ENCODE measurements around the gene PBX1.
A peak's percentile ranks its signal among the peaks of the same experiment; 100 is the strongest.

Gene PBX1

DNA sequence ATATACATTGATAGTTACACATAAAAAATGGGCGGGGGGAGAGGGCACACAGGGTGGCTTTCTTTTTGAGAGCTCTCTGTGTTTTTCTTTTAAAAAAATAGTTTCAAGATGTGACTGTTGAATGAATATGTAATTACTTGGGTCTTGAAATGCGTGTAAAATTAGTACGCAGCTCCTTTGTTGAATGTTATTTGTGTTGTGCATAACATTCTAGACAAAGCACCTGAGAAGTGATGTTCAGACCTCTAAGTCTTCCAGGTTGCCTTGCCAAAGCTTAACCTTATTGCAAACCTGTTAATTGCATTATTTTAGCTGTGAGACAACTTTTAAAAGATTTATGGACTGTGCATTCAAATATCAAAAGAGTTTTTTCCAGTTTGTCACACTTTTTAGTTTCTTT lies 5.4 kb downstream of the PBX1 start:
- no peak for DNase-seq

DNA sequence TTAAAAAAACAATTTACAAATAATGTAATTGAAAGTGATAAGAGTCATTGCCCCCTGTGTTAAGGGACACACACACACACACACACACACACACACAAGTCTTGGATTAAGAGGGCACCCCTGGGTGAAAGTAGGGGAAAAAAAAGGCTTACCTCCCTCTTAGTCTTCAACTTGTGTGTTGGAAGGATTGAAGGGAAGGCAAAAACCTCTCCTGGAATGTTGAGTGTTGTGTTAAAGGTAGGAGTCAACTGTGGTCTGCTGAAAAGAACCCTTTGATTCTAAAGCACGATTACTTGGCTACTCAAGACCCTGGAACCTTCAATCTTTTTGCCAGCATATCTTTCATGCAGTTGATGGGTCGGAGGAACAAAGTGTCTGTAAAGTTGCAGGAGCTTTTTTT lies 6.4 kb downstream of the PBX1 start:
- no peak for DNase-seq

- no peak for DNase-seq
Measured at GRCh38 chr1:164567774-164568173, 8.8 kb downstream of the PBX1 start.

DNA sequence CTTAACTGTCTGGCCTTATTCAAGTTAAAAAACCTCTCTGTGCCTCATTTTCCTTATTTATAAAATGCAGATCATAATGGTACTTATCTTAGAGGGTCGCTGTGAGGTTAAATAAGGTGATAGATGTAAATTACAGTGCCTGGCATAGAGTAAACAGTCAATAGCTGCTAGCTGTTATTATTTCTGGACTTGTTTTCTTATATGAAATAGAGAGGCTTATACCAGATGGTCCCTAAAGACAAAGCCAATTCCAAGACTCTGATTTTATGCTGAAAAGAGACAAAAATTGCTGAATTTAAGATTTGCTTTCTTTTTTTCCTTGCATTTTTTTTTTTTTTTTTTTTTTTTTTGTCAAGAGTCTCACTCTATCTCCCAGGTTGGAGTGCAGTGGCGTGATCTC lies 10.3 kb downstream of the PBX1 start:
- DNase-seq: no peak

DNA sequence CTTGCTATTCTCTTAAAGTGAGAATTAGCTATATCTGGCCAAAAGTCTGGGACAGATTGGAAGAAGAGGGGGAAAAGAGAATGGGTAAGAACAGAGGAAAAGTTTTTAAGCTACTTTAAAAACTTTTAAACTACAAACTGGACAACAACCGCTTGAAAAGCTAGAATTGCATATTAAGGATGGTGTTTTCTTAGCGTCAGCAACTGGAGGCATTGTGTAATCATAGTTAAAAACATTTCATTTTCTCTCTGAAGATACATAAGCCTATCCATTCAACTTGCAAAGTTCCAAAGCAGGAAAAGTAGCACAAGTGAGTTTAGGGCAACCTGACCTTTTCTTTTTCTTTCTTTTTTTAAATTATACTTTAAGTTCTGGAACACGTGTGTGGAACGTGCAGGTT lies 10.9 kb downstream of the PBX1 start:
- no peak for DNase-seq

GRCh38 chr1:164571333-164571732 lies 12.3 kb downstream of the PBX1 start:
- DNase-seq: no peak

- DNase-seq: no peak
Measured at GRCh38 chr1:164575356-164575886, 16.4 kb downstream of the PBX1 start.

DNA sequence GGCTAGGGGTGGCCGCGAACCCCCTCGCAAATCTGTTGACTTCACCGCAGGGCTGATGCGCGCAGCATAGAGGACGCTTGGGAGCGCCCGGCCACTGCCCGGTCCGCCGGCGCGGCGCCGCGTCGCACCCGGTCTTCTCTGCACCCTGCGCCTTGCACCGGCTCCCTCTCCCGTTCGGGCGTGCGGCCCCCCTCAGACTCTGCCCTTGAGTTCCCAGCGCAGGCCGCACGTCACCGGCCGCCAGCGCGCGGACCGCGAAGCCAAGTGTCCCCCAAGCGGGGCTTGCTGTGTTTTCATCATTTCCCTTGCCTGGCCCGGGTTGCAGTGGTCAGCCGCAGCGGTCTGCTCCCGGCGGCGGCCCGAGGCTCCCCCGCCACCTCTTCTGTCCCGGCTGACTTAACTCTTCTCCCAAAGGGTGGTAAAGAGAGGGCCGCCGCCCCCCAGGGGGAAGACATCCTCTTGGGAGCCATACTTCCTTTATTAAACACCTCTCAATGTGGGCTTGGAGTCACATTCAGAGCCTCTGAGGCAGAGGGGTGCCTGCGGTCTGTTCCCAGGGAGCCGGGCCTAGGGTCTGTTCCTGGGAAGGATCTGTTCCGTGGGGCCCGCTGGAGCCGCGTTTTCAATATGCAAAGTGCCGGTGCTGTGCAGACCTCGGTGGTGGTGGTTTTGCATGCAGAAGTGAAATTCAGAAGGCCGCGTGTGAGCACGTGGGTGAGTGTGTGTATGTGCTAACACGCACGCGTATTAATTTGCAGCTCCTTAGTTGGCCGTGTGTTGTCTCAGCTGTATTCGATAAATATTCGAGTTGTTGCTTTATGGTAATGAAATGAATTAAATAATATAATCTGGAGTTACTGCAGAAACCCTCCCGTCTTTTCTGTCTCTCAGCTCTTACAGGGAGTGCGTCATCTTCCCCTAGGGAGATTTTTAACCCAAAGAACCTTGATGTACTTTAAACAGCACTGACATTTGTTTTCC lies 17.6 kb downstream of the PBX1 start:
- peak; percentile 44 for DNase-seq

GRCh38 chr1:164577291-164577690 lies 18.3 kb downstream of the PBX1 start:
- DNase-seq: no peak

- DNase-seq: no peak
Measured at GRCh38 chr1:164578479-164579200, 19.7 kb downstream of the PBX1 start.

- no peak for DNase-seq
Measured at GRCh38 chr1:164579381-164579780, 20.4 kb downstream of the PBX1 start.

DNA sequence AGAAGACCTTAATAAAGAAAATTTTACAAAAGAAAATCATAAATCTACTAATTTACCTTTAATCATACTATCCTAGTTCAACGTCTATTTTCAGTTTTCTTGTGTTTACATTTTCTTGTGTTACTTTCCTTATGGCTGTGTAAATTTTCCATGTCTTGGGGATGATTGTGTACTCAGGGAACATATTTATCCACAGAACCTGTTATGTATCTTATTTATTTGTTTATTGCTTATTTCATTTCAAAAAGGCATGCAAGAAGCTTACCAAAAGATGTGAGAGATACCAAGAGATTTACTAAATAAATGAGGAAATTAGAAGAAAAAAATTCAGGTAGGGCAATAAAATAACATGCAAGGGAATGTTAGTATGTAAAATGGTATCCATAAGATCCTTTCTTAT lies 22.8 kb downstream of the PBX1 start:
- no peak for DNase-seq

- DNase-seq: no peak
Measured at GRCh38 chr1:164583196-164583595, 24.2 kb downstream of the PBX1 start.

- DNase-seq: no peak
Measured at GRCh38 chr1:164583835-164584539, 25.0 kb downstream of the PBX1 start.

- DNase-seq: no peak
Measured at GRCh38 chr1:164586591-164586990, 27.6 kb downstream of the PBX1 start.

GRCh38 chr1:164587617-164588501 lies 28.9 kb downstream of the PBX1 start:
- no peak for DNase-seq

DNA sequence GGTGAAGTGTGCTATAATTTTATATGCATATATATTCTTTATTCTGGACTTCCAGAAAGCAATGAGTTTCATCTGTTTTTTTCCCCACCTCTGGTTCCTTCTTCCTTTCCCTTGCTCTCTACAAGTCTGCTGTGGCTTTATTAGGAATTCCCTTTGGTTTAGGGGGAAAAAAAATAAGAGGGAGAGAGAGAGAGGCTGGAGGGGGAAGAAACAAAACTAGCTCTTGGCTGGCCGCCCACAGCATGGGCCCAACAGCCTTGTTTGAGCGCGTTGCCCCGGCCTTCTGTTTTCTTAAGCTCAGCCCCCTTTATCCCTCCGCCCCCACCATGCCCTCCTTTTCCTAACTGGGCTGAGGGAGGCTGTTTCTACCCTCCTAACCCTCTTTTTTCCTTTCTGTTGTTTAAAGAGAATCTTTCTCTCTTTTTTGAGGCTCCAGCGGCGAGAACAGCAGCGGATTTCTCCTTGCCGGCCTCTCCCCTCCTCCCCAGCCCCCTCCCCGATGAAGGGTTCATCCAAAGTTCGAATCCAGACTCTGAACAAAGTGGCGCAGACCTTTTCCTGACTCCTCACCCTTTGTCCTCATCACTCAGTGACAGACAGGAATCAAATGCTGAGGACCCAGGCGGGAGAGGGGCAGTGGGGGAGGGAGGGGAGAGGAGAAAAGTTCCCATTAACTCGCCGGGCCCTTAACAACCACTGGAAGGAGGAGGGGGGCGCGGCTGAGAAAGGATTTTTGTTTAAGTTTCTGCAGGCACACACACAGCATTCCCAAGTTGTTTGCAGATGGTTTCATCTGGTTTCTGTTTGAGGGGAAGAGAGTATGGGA lies 29.7 kb downstream of the PBX1 start:
- no peak for DNase-seq

GRCh38 chr1:164589408-164589807 lies 30.4 kb downstream of the PBX1 start:
- DNase-seq: no peak

- no peak for DNase-seq
Measured at GRCh38 chr1:164589961-164590507, 31.1 kb downstream of the PBX1 start.

GRCh38 chr1:164590592-164590991 lies 31.6 kb downstream of the PBX1 start:
- no peak for DNase-seq

DNA sequence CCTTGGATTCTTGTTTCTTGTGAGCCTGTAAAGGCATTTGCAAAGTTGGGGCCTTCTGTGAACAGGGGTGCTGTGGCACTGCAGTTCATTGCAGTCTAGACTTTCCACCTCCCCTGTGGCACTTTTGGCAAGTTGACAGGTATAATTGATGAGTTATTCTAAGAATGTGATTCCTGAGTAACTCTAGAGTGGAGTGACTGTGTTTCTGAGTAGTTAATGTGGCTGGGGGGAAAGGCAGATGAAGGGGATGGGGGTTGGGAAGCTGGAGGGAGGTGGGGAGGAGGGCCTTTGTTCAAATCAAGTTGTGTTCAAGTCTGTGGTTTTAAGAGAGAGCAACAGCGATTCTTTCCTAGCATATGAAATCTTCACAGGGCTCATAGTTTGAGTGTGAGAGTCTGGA lies 32.9 kb downstream of the PBX1 start:
- DNase-seq: no peak

All from amniotic stem cell (primary cell).